ENCODE measurements around the gene HOXB4. TPM values are rescaled to one million over a fixed set of nuclear protein-coding genes. Genes with fewer than 3 reads are reported as not detected.

HOXB4 gene
- total RNA-seq, 1 experiment from 2014 or later = not detected

- H3K23me2 ChIP-seq (ENCODE audit: insufficient read length, low read depth, low read length, poor library complexity, severe bottlenecking) = no peaks in the 10 kb centered on the region
- H3K27ac Mint-ChIP-seq = no peak overlapping the region
- H3K27me3 ChIP-seq (ENCODE audit: insufficient read depth, low read length) = peaks cover 99% of the 10 kb centered on the region
- no CpG with 5 or more reads among the region's 6 CpGs for WGBS (ENCODE audit: extremely low coverage, insufficient read length, low lambda C conversion rate)
- H2BK120ac ChIP-seq (ENCODE audit: low read depth, low read length, poor library complexity, severe bottlenecking) = no peak overlapping the region
- H3K4ac ChIP-seq (ENCODE audit: low read depth, low read length) = no peak overlapping the region
- no peak overlapping the region for H2BK20ac ChIP-seq (ENCODE audit: low read depth, low read length, poor library complexity, severe bottlenecking)
- H3K4me2 ChIP-seq (ENCODE audit: insufficient read depth, insufficient read length, low read length) = no peak overlapping the region
- no peak for TF ChIP-seq CTCF (conservative IDR thresholded peaks at IDR 0.05)
- no peaks in the 10 kb centered on the region; a peak in 2 of 7 replicates for H3K36me3 Mint-ChIP-seq (ENCODE audit: insufficient read depth in 1 of 3, low read depth in 3 of 3)
- H2BK5ac ChIP-seq (ENCODE audit: insufficient read length, low read length) = no peak overlapping the region
- peaks cover 2% of the 10 kb centered on the region; the same call in 1 of the 2 replicates for H3K4me1 ChIP-seq (ENCODE audit: insufficient read depth, low read length)
- H3K9me3 ChIP-seq (ENCODE audit: control insufficient read depth, low read depth, low read length) = no peaks in the 10 kb centered on the region
- no peaks in the 10 kb centered on the region for H3K79me2 ChIP-seq (ENCODE audit: insufficient read depth, low read length)
- H4K91ac ChIP-seq (ENCODE audit: insufficient read length, low read depth, low read length) = no peak overlapping the region
- no peak overlapping the region for H3K14ac ChIP-seq (ENCODE audit: insufficient read depth, low read length)
- H4K20me1 ChIP-seq (ENCODE audit: control insufficient read depth, insufficient read depth, insufficient read length) = peaks cover 4% of the 10 kb centered on the region
- H2BK15ac ChIP-seq (ENCODE audit: low read depth, low read length) = no peak overlapping the region
- peaks cover 6 to 18% of the 10 kb centered on the region in 2 experiments for H3K4me1 Mint-ChIP-seq
- H3K23ac ChIP-seq (ENCODE audit: insufficient read length, low read depth, low read length) = no peak overlapping the region
- no peak overlapping the region for H2BK12ac ChIP-seq (ENCODE audit: insufficient read length, low read depth, low read length)
- no peaks in the 10 kb centered on the region for H3K79me1 ChIP-seq (ENCODE audit: insufficient read depth, low read depth, low read length, poor library complexity, severe bottlenecking)
- peaks cover 0 to 7% of the 10 kb centered on the region in 2 experiments; a peak in 2 of 5 replicates for H3K9me3 Mint-ChIP-seq
- no peak overlapping the region for H3K27ac ChIP-seq (ENCODE audit: insufficient read length, low read depth, low read length)
- H3K27me3 Mint-ChIP-seq (ENCODE audit: low read depth) = peaks cover 18% of the 10 kb centered on the region
- DNase-seq = no peak
- no peak overlapping the region for H3K9ac ChIP-seq (ENCODE audit: extremely low read depth, insufficient read length, low read length)
- H3K18ac ChIP-seq (ENCODE audit: insufficient read length, low read depth, low read length) = no peak overlapping the region
- H2AFZ ChIP-seq (ENCODE audit: low read length) = no peak overlapping the region
- no peak overlapping the region for H4K5ac ChIP-seq (ENCODE audit: insufficient read length, low read depth, low read length)
- no peak overlapping the region for H3K4me3 Mint-ChIP-seq
- H2AK5ac ChIP-seq (ENCODE audit: insufficient read length, low read length) = no peak overlapping the region
- no peak overlapping the region for H3T11ph ChIP-seq (ENCODE audit: low read length)
- H4K8ac ChIP-seq (replicated peaks; ENCODE audit: insufficient read length, low read depth, low read length) = no peak overlapping the region
- H3K56ac ChIP-seq (ENCODE audit: insufficient read length, low read depth, low read length) = no peak overlapping the region
These were observed 10.9 kb downstream of the HOXB4 start for GRCh38 chr17:48567209-48567608.

Data from H9 (cell line).